Measurements from ENCODE around the gene MLH3. TPM values are rescaled to one million over a fixed set of nuclear protein-coding genes. Genes with fewer than 3 reads are reported as not detected.

Gene MLH3
- total and polyA plus RNA-seq, 2 experiments from 2014 or later = 10.7 to 14.7 TPM

GRCh38 chr14:75009176-75009575, 42.1 kb downstream of the MLH3 start (continued):
- no peak for TF ChIP-seq ETS1 (IDR thresholded peaks at IDR 0.05)
- no peak for TF ChIP-seq EZH2phosphoT487 (IDR thresholded peaks at IDR 0.05; ENCODE audit: unreplicated experiment)
- no peak for TF ChIP-seq CREB1 (CRISPR knock-in tag; IDR thresholded peaks at IDR 0.05; ENCODE audit: low read depth)
- TF ChIP-seq POLR2AphosphoS5 (IDR thresholded peaks at IDR 0.05; ENCODE audit: low read depth) = no peak
- TF ChIP-seq EZH2 (IDR thresholded peaks at IDR 0.05; ENCODE audit: low read depth, unreplicated experiment) = no peak

GRCh38 chr14:75005357-75005756, 45.9 kb downstream of the MLH3 start:
- TF ChIP-seq ZNF462 (CRISPR knock-in tag; IDR thresholded peaks at IDR 0.05) = no peak
- no peak for TF ChIP-seq ETS1 (IDR thresholded peaks at IDR 0.05)
- no peak for TF ChIP-seq EZH2 (IDR thresholded peaks at IDR 0.05; ENCODE audit: low read depth, unreplicated experiment)
- TF ChIP-seq CREB1 (CRISPR knock-in tag; IDR thresholded peaks at IDR 0.05; ENCODE audit: low read depth) = no peak
- TF ChIP-seq REST (IDR thresholded peaks at IDR 0.05; ENCODE audit: unreplicated experiment) = no peak
- Mint-ChIP-seq H3K4me3 (no peak overlapping the region), H3K27ac (no peak overlapping the region)

More at GRCh38 chr14:75005357-75005756, 45.9 kb downstream of the MLH3 start:
- Histone ChIP-seq H3F3A (replicated peaks; ENCODE audit: low read depth) (peaks cover 5% of the 10 kb centered on the region; the same call in 1 of the 2 replicates), H3K79me2 (replicated peaks; ENCODE audit: insufficient read depth) (peaks cover 14% of the 10 kb centered on the region), H3K27ac (ENCODE audit: low read depth) (no peak overlapping the region), H4K20me1 (replicated peaks; ENCODE audit: insufficient read depth) (peaks cover 11% of the 10 kb centered on the region; the same call in 1 of the 2 replicates), H3K9me2 (ENCODE audit: insufficient read depth) (no peaks in the 10 kb centered on the region), H2AFZ (no peak overlapping the region), H3K4me3 (no peak overlapping the region), H3K36me3 (ENCODE audit: insufficient read depth) (peaks cover 10% of the 10 kb centered on the region), H3K4me1 (ENCODE audit: insufficient read depth) (0 out of 2 replicates have a peak, but pooled peaks cover 5% of the 10 kb centered on the region), H3K4me2 (no peak overlapping the region), H3K27me3 (ENCODE audit: insufficient read depth) (no peaks in the 10 kb centered on the region)
- ATAC-seq = no peak
- no peak for DNase-seq (ENCODE audit: low spot score)
- no peaks in the 10 kb centered on the region; the same call in 2 of the 3 replicates for H3K9me3 Mint-ChIP-seq
- peaks cover 12% of the 10 kb centered on the region for H3K4me1 Mint-ChIP-seq
- H3K36me3 Mint-ChIP-seq (ENCODE audit: low read depth) = peaks cover 52% of the 10 kb centered on the region
- no peaks in the 10 kb centered on the region for H3K27me3 Mint-ChIP-seq (ENCODE audit: insufficient read depth, low read depth, poor library complexity)
